Epithelial cell of esophagus (primary cell): ENCODE results near the gene DCX.
"Not testable (repeated sequence)": the region's sequence is repeated elsewhere in the genome, so short reads cannot be mapped to it uniquely, and the experiment has no call there.

Experiments
- DNase-seq: peaks from one replicate; pipeline ENCODE4 v3.0.0; 2010; ENCODE audit warnings: low read depth
- H3K4me3 ChIP-seq: 2 replicates; pipeline ENCODE4 v1.5.1; 2011; ENCODE audit warnings: mild to moderate bottlenecking, low read length, control low read depth
- TF ChIP-seq, protein P1 (sequence below): IDR thresholded peaks from 2 replicates; pipeline ENCODE4 v1.5.1; 2011; ENCODE audit warnings: low read depth, mild to moderate bottlenecking, low read length, control low read depth, inconsistent platforms; ENCODE audit not compliant: insufficient read depth; ENCODE audit errors: missing control alignments

Gene DCX

DNA sequence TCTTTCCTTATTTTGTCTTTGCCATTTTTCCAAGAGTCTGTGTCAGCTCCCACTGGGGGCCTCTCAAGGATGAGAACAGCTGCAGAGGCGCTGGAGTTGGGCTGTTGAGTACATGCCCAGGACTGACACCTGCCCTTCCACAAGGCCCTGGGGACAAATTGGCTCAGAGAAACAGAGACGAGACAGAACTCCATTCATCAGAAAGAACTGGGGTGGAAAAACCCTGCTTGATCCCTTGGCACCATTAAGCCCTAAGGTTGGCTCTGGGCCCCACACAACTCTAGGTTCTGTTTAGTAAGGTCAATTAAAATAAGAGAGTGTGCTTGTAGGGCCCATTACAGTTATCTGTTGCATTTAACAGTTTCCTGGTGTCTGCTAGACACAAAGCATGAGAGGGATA, 63.6 kb downstream of the DCX start:
- no peak for DNase-seq
- TF ChIP-seq, protein P1, sequence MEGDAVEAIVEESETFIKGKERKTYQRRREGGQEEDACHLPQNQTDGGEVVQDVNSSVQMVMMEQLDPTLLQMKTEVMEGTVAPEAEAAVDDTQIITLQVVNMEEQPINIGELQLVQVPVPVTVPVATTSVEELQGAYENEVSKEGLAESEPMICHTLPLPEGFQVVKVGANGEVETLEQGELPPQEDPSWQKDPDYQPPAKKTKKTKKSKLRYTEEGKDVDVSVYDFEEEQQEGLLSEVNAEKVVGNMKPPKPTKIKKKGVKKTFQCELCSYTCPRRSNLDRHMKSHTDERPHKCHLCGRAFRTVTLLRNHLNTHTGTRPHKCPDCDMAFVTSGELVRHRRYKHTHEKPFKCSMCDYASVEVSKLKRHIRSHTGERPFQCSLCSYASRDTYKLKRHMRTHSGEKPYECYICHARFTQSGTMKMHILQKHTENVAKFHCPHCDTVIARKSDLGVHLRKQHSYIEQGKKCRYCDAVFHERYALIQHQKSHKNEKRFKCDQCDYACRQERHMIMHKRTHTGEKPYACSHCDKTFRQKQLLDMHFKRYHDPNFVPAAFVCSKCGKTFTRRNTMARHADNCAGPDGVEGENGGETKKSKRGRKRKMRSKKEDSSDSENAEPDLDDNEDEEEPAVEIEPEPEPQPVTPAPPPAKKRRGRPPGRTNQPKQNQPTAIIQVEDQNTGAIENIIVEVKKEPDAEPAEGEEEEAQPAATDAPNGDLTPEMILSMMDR: no peak
- H3K4me3 ChIP-seq: no peak overlapping the region

DNA sequence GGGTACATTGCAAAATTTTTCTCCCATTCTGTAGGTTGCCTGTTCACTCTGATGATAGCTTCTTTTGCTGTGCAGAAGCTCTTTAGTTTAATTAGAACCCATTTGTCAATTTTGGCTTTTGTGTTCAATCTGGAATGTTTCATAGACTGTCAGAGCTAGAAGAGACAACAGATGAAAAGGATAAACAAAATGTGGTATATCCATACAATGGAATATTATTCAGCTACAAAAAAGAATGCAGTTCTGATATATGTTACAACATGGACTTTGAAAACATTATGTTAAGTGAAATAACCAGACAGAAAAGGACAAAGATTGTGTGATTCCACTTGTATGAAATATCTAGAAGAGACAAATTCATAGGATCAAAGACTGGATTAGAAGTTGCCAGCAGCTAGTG, 65.8 kb downstream of the DCX start:
- not testable (repeated sequence) for DNase-seq, H3K4me3 ChIP-seq

DNA sequence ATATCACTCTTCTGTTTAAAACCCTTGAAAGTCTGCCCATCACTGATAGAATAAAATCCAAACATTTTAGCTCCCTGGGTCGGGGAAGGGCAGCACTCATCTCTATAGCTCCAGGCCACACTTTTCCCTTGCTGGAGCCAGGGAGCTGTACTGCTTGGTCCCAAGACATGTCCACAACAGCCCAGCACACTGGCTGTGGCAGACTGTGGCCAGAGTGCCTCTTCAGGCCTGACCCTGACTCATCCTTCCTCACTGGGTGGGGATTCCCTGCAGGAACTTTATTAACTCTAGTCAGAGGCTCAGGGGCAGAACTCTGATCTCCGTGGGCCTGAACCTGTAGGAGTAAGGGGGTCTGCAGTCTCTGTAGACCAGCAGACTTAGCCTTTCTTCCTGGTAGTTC, 71.9 kb downstream of the DCX start:
- H3K4me3 ChIP-seq: no peak overlapping the region
- TF ChIP-seq, protein P1: no peak
- no peak for DNase-seq

DNA sequence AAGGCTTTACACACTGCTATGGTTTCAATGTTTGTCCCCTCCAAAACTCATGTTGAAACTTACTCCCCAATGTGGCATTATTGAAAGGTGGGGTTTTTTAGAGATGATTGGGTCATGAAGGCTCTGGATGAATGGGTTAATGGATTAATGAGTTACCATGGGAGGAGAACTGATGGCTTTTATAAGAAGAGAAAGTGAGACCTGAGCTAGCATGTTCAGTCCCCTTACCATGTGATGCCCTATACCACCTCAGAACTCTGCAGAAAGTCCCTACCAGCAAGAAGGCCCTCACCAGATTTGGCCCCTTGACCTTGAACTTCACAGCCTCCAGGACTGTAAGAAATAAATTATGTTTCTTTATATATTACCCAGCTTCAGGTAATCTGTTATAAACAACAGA, 72.8 kb downstream of the DCX start:
- TF ChIP-seq, protein P1: no peak
- no peak for DNase-seq
- no peak overlapping the region for H3K4me3 ChIP-seq

DNA sequence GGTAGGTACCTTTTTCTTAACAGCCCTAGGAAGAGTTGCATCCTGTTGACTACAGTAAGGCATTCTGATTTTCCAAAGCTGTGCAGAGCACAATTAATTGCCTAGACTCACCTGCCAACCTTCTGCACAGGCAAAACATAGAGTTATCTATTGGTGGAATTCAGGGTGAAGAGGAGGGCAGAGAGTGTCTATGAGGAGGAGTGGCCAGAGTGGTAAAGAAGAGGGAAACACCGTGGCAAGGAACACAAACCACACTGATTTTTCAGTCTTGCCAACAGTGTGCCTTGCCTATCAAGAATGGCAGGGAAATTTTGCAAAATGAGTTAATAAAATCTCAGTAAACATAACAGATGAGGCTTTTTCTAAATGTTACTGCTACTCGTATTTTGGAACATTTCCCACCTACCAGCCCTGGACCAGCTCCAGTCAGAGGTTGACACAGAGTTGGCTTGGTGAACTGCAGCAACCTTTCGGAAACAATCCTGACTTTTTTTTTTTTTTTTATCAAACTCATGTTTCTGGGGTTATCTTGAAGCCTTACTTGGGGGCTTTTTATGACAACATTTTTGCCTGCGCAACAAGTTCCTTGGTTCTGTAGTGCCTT, 73.8 kb downstream of the DCX start:
- TF ChIP-seq, protein P1: no peak
- no peak overlapping the region for H3K4me3 ChIP-seq
- DNase-seq: no peak

DNA sequence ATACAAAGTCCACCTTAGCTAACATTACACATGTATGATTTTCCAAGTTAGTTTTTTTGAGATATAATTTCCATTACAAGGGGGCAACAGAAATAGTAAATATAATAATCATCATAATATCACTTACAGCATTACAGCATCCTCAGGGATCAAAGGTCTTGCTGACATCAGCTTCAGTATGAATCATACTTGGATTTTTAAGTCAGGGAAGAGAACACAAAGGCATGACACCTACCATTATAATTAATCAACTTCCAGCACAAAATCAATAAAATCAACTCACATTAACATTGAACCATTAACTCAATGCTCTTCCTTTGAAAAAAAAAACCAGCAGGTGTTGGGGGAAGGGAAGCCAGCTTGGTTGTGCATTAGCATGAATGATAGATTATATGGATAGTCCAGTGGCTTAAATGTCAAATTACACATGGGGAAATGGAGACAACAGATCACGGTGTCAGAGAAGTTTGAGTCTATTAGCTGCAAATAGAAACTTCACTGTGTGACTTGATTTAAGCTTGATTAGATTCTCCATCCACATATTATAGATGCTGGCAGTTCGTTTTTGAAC, 74.8 kb downstream of the DCX start:
- peak; percentile 3 for DNase-seq
- H3K4me3 ChIP-seq: no peak overlapping the region
- TF ChIP-seq, protein P1: no peak

DNA sequence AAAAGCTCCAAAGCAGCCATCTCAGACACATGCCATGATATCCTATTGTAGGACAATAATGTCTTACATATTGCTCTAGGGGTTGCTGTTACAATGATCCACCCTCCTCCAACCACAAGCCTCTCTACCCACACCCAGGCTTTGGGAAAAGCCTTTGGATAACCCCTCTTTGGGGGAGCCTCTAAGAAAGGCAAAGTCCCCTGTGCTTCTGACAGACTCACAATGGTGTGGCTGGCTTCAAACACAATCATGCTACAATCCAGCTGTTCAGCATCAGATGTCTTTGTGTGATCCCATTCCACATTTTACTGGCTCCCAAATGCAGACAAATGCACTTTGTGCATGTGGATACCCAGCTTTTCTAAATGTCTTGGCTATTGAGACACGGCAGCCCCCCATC, 75.9 kb downstream of the DCX start:
- H3K4me3 ChIP-seq: no peak overlapping the region
- no peak for DNase-seq
- TF ChIP-seq, protein P1: no peak
